Fibroblast of villous mesenchyme (primary cell): ENCODE data around the gene CNGA2. TPM values are rescaled to one million over a fixed set of nuclear protein-coding genes. Genes with fewer than 3 reads are reported as not detected.
A peak's percentile ranks its signal among the peaks of the same experiment; 100 is the strongest.

Experiments used
- DNase-seq: peaks from one replicate; pipeline ENCODE4 v3.0.0-alpha.2; 2010; ENCODE audit warnings: low read depth
- H3K4me3 ChIP-seq: 2 replicates; pipeline ENCODE4 v1.5.1; 2011; ENCODE audit warnings: low read depth, mild to moderate bottlenecking, low read length
- total RNA-seq: library from RNA; depleted of rRNA; stranded (reverse); fragments of >200 nt; gene quantifications from 2 replicates; pipeline ENCODE4 v1.2.3, GENCODE V29; 2012
- TF ChIP-seq, protein P1 (sequence below): IDR thresholded peaks from 2 replicates; pipeline ENCODE4 v1.5.1; 2012; ENCODE audit warnings: low read depth, mild to moderate bottlenecking, low read length; ENCODE audit not compliant: insufficient read depth

CNGA2 gene
- total RNA-seq, 1 donor, result not detected

DNA sequence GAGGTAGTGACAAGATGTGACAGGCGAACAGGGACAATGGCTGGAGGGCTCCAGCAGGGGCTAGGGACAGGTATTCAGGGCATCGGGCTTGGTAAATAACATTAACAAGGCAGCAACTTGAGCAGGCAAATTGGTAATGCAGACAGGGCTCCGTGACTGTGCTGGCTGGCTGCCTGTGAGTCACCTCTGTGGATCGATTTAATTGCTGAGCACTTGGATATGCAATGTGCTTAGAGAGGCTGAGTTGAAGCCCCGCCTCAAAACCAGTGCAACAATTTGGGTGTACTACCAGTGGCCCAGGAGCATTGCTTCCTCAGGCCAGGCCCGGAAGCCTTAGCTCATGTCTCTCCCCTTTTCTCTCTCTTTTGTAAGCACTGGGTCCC is 19.5 kb downstream of the CNGA2 start:
- TF ChIP-seq, protein P1, sequence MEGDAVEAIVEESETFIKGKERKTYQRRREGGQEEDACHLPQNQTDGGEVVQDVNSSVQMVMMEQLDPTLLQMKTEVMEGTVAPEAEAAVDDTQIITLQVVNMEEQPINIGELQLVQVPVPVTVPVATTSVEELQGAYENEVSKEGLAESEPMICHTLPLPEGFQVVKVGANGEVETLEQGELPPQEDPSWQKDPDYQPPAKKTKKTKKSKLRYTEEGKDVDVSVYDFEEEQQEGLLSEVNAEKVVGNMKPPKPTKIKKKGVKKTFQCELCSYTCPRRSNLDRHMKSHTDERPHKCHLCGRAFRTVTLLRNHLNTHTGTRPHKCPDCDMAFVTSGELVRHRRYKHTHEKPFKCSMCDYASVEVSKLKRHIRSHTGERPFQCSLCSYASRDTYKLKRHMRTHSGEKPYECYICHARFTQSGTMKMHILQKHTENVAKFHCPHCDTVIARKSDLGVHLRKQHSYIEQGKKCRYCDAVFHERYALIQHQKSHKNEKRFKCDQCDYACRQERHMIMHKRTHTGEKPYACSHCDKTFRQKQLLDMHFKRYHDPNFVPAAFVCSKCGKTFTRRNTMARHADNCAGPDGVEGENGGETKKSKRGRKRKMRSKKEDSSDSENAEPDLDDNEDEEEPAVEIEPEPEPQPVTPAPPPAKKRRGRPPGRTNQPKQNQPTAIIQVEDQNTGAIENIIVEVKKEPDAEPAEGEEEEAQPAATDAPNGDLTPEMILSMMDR, result no peak
- peak; percentile 19 for DNase-seq
- no peak overlapping the region for H3K4me3 ChIP-seq

- peak; percentile 4 for DNase-seq
- H3K4me3 ChIP-seq, result no peak overlapping the region
- TF ChIP-seq, protein P1, result no peak
These were observed 20.2 kb downstream of the CNGA2 start for GRCh38 chrX:151754641-151755215.

DNA sequence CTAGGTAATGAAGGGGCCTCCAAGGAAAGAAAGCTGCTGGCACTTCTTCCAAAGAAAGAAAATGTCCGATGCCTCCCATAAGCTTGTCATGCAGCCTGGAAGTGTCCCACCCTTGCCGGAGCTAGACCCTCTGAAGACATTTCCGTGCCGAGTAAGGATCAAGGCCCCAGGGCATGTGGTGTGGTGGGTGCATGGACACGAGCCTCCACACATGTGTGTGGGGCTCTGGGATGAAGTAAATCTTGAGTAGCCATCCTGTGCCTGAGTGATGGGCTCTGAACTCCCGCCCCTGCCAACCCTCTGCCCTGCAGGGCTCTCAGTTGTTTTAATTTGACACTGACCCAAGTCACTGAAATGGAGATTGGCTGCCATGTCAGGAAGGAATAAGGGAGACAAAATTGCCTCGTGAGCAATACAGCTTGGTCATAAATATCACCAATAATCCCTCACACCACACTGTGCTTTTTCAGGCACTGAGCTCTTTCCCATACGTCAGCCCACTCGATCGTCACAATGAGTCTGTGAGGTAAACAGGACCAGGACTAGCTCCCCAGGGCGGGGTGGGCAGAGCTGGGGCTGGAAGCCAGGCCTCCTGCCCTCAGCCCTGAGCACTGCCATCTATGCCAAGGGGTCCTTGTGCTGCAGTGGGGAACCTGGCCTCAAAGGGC is 24.6 kb downstream of the CNGA2 start:
- TF ChIP-seq, protein P1, result no peak
- H3K4me3 ChIP-seq, result no peak overlapping the region
- DNase-seq, result no peak

GRCh38 chrX:151762802-151763201 is 28.3 kb downstream of the CNGA2 start:
- TF ChIP-seq, protein P1, result no peak
- no peak for DNase-seq
- H3K4me3 ChIP-seq, result no peak overlapping the region

GRCh38 chrX:151763711-151764110 is 29.2 kb downstream of the CNGA2 start:
- no peak for DNase-seq
- TF ChIP-seq, protein P1, result no peak
- H3K4me3 ChIP-seq, result no peak overlapping the region

DNA sequence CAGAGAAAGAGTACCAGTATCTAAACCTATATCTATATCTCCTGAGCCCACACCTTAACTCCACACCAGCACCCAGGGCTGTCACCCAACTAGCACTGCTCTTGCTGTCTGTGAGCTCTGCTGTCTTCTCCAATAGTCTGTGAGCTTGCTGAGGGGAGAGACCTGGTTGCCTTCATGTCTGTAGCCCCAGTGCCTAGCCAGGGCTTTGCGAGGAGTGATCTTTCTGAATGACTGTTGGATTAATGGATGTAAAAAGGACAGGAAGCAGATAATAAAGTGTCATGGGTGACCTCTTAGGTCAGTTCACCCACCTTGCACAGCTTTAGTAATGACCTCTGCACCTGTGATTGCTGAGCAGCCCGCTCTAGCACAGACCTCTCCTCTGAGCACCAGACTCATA is 30.5 kb downstream of the CNGA2 start:
- H3K4me3 ChIP-seq, result no peak overlapping the region
- no peak for DNase-seq
- TF ChIP-seq, protein P1, result no peak
